Activated naive CD4-positive, alpha-beta T cell treated with anti-CD3 and anti-CD28 coated beads for 36 hours (primary cell): ENCODE data around the gene PERM1. TPM values are rescaled to one million over a fixed set of nuclear protein-coding genes. Genes with fewer than 3 reads are reported as not detected.
"Not testable (repeated sequence)": the region's sequence is repeated elsewhere in the genome, so short reads cannot be mapped to it uniquely, and the experiment has no call there.

Experiments
- CTCF ChIA-PET: fragments of 350-600 bp; sonication (Branson Sonifier 250); formaldehyde crosslinking; loops from one replicate; lab custom pipeline; 2021; ENCODE audit warnings: antibody characterized with exemption; lab: Charles Lee
- DNase-seq: peaks from one replicate; pipeline ENCODE4 v3.0.0-alpha.2; 2020
- H3K27ac Mint-ChIP-seq: one replicate; pipeline ENCODE4 v1.8.0; 2021; ENCODE audit warnings: mild to moderate bottlenecking, mixed read lengths
- H3K27me3 Mint-ChIP-seq: one replicate; pipeline ENCODE4 v1.8.0; 2021; ENCODE audit warnings: low read depth, mixed read lengths
- H3K36me3 Mint-ChIP-seq: one replicate; pipeline ENCODE4 v1.8.0; 2021; ENCODE audit warnings: low read depth, mixed read lengths
- H3K4me1 Mint-ChIP-seq: one replicate; pipeline ENCODE4 v1.8.0; 2021; ENCODE audit warnings: low read depth, mixed read lengths
- H3K4me3 Mint-ChIP-seq: one replicate; pipeline ENCODE4 v1.8.0; 2021; ENCODE audit warnings: mild to moderate bottlenecking, moderate library complexity, mixed read lengths
- H3K9me3 Mint-ChIP-seq: one replicate; pipeline ENCODE4 v1.8.0; 2021; ENCODE audit warnings: mixed read lengths
- intact Hi-C: fragments of 100-400 bp; cut with micrococcal nuclease; formaldehyde crosslinking; loops from one replicate; pipeline ENCODE4 v1.15.1; 2023
- total RNA-seq, 2 experiments: library from RNA; stranded (reverse); gene quantifications; one replicate each; pipeline ENCODE4 v1.2.3, GENCODE V29; 2021

Gene PERM1
- total RNA-seq, 2 experiments from 2014 or later, result not detected

DNA sequence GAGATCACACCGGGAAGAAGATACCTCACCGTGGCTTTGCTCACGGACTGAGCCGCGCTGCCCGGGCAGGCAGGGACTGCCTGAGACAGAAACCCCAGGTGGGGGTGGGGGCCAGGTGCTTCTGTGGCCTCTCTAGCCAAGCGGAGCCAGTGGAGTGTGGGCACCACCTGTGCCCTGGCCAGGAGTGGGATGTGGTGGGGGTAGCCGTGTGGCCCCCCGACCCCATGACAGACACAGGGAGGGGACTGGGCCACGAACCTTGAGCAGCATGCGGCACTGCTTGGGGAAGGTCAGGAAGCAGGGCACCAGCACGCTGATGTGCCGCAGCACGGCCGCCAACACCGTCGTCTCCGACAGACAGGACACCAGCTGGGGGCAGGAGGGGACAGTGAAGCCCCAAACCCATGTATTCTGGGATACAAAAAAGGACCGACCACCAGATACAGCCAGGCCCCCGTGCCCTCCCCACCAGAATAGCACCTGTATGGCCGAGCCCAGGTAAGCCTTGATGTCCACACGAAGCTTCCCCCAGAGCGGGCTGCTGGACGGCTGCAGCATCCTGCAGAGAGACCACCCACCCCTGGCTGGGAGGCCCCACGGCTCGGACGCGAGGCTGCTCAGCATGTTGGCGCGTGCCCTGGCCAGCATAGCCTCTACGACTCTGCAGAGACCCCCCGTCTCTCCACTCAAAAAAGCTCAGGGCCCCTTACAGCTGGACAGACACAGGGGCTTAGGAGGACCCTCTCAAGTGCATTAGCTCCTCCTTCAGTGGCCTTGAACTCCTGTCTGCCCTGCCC, 28.2 kb downstream of the PERM1 start:
- CTCF ChIA-PET, result interaction anchor here (0.6 kb wide), 1 partner anchor 10 kb away, joined by 3 read pairs; no protein-coding TSS in a partner anchor

DNA sequence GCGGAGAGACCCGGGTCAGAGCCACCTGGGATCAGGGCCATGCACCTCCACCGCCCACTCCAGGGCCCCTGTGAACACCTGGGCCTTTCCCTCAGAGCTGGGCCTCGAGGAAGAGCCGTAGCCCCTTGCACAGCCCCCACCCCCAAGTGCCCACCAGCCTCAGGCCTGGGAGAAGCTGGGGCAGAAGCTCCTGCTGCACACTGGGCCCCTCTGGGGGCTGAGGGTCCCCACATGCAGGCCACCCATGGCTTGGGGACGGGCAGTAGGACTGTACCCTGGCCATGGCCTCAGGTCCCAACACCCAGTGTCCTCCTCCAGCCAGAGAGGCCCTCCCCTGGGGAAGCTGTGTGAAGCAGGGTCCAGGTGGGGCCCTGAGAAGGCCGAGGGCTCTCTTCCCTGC, 29.3 kb downstream of the PERM1 start:
- H3K27me3 Mint-ChIP-seq, result no peaks in the 10 kb centered on the region
- no peaks in the 10 kb centered on the region for H3K9me3 Mint-ChIP-seq
- H3K4me3 Mint-ChIP-seq, result no peak overlapping the region
- intact Hi-C loops, result no loop called here
- CTCF ChIA-PET, result no interaction called here
- H3K36me3 Mint-ChIP-seq, result peaks cover 40% of the 10 kb centered on the region
- H3K4me1 Mint-ChIP-seq, result peaks cover 5% of the 10 kb centered on the region
- H3K27ac Mint-ChIP-seq, result no peak overlapping the region
- no peak for DNase-seq

More for the DNA sequence above, 28.2 kb downstream of the PERM1 start:
- intact Hi-C loops, result no loop called here
- Mint-ChIP-seq H3K9me3 (no peaks in the 10 kb centered on the region), H3K27ac (no peak overlapping the region), H3K4me1 (peaks cover 12% of the 10 kb centered on the region), H3K27me3 (no peaks in the 10 kb centered on the region), H3K4me3 (no peak overlapping the region), H3K36me3 (peaks cover 43% of the 10 kb centered on the region)
- no peak for DNase-seq

DNA sequence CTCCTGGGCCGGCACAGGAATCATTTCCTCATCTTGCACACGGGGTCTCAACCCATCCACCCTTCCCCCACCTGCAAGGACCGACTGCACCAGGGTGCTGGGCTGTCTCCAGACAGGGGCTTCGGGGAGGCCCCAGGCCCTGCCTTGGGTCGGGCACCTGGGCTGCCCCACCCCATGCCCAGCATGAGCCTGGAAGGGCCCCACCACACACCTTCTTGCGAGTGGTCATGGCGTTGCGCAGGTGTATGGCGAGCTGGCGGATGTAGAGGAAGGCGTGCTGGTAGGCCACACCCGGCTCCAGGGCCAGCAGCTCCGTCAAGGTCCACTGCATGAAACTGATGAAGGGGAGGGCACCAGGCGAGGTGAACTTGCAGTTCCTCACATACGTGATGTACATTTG, 29.7 kb downstream of the PERM1 start:
- no peak for DNase-seq
- Mint-ChIP-seq H3K4me3 (no peak overlapping the region), H3K27me3 (no peaks in the 10 kb centered on the region), H3K27ac (no peak overlapping the region), H3K4me1 (peaks cover under 1% of the 10 kb centered on the region), H3K36me3 (peaks cover 39% of the 10 kb centered on the region), H3K9me3 (no peaks in the 10 kb centered on the region)
- CTCF ChIA-PET, result no interaction called here
- intact Hi-C loops, result no loop called here

DNA sequence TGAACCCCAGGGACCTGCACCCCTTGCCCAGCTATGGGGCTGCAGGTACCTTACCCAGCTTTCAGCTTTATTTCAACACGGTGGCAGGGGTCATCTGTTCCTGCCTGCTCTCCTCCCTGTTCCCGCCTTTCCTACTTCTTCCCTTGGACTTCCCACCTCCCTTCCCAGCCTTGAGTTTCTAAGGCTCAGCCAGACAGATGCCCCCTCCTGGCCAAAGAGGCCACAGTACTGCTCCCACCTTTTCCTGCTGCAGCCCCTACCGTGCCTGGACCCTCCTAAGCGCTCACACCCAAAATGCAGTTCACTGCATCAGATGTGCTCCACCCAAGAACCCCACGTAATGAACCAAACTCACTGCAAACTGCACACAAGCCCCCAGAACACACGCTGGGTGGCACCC, 30.5 kb downstream of the PERM1 start:
- Mint-ChIP-seq H3K4me1 (no peaks in the 10 kb centered on the region), H3K27me3 (no peaks in the 10 kb centered on the region), H3K27ac (no peak overlapping the region), H3K36me3 (peaks cover 42% of the 10 kb centered on the region), H3K4me3 (no peak overlapping the region), H3K9me3 (no peaks in the 10 kb centered on the region)
- intact Hi-C loops, result no loop called here
- CTCF ChIA-PET, result no interaction called here
- DNase-seq, result no peak

DNA sequence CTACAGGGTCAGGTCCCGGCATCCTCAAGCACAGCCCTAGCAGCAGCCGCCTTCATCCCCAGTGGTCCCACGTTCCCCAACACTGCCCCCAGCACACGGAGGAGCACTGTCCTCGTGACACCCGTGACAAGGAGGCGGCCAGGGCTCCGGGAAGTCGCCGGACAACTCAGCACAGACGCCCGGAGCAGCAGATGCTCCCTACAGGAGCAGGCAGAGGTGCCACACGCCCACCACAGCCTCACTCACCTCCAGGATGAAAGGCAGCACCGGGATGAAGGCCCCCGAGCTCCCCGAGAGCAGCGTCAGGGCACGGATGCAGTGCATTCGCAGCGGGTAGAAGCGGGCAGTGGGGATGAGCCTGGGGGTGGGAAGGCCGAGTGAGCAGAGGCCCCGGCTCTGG, 31.0 kb downstream of the PERM1 start:
- intact Hi-C loops, result no loop called here
- Mint-ChIP-seq H3K4me1 (no peaks in the 10 kb centered on the region), H3K4me3 (no peak overlapping the region), H3K9me3 (no peaks in the 10 kb centered on the region), H3K36me3 (peaks cover 42% of the 10 kb centered on the region), H3K27me3 (no peaks in the 10 kb centered on the region), H3K27ac (no peak overlapping the region)
- no peak for DNase-seq
- CTCF ChIA-PET, result no interaction called here

DNA sequence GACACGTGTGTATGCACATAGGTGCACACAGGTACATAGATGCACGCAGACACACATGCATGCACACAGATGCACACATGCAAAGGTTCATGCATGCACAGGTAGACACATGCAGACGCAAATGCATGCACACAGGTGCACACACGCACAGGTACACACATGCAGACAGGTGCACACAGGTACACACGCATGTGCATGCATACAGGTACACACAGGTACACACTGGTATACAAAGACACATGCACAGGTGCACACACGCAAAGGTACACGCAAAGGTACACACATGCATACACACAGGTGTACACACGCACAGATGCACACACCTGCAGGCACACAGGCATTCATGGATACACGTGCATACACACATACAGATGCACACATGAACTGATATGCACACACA, 31.6 kb downstream of the PERM1 start:
- Mint-ChIP-seq H3K36me3 (peaks cover 44% of the 10 kb centered on the region), H3K27ac (no peak overlapping the region), H3K4me1 (no peaks in the 10 kb centered on the region), H3K4me3 (no peak overlapping the region), H3K27me3 (no peaks in the 10 kb centered on the region), H3K9me3 (no peaks in the 10 kb centered on the region)
- no peak for DNase-seq
- intact Hi-C loops, result no loop called here
- CTCF ChIA-PET, result no interaction called here

DNA sequence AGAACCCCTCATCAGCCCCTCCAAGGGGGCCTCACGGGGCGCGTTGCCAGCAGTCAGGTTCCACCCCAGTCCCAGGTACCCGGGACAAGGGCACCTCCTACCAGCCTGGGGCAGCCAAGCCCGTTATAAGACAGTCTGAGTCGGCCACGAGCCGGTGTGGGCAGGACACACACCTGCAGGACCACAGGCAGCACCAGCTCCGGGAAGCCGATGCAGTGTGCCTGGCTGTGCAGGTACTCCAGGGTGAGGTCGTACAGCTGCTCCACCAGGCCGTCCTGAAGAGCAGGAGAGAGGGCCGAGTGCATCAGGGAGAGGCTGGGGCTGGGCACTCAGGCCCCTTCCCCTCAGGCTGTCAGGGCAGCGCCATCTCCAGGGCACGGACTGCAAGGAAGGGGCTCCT, 33.9 kb downstream of the PERM1 start:
- Mint-ChIP-seq H3K36me3 (peaks cover 35% of the 10 kb centered on the region), H3K27ac (no peak overlapping the region), H3K27me3 (no peaks in the 10 kb centered on the region), H3K4me1 (no peaks in the 10 kb centered on the region), H3K4me3 (no peak overlapping the region), H3K9me3 (no peaks in the 10 kb centered on the region)
- no peak for DNase-seq
- CTCF ChIA-PET, result no interaction called here
- intact Hi-C loops, result no loop called here

DNA sequence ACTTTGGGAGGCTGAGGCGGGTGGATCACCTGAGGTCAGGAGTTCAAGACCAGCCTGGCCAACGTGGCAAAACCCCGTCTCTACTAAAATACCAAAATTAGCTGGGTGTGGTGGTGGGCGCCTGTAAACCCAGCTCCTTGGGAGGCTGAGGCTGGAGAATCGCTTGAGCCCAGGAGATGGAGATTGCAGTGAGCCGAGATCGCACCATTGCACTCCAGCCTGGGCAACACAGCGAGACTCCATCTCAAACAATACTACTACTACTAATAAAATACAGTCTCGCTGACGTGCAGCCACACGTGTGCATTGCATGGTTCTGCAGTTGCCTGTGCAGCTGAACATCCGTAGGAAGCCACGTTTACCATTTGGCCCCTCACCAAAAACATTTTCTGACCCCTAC, 35.1 kb downstream of the PERM1 start:
- H3K27me3 Mint-ChIP-seq, H3K27ac Mint-ChIP-seq, H3K4me3 Mint-ChIP-seq, intact Hi-C loops, H3K4me1 Mint-ChIP-seq, DNase-seq, H3K9me3 Mint-ChIP-seq: not testable (repeated sequence)
- CTCF ChIA-PET, result interaction anchor here (0.9 kb wide), 1 partner anchor 29 kb away, joined by 3 read pairs; no protein-coding TSS in a partner anchor
- peaks cover 35% of the 10 kb centered on the region for H3K36me3 Mint-ChIP-seq

DNA sequence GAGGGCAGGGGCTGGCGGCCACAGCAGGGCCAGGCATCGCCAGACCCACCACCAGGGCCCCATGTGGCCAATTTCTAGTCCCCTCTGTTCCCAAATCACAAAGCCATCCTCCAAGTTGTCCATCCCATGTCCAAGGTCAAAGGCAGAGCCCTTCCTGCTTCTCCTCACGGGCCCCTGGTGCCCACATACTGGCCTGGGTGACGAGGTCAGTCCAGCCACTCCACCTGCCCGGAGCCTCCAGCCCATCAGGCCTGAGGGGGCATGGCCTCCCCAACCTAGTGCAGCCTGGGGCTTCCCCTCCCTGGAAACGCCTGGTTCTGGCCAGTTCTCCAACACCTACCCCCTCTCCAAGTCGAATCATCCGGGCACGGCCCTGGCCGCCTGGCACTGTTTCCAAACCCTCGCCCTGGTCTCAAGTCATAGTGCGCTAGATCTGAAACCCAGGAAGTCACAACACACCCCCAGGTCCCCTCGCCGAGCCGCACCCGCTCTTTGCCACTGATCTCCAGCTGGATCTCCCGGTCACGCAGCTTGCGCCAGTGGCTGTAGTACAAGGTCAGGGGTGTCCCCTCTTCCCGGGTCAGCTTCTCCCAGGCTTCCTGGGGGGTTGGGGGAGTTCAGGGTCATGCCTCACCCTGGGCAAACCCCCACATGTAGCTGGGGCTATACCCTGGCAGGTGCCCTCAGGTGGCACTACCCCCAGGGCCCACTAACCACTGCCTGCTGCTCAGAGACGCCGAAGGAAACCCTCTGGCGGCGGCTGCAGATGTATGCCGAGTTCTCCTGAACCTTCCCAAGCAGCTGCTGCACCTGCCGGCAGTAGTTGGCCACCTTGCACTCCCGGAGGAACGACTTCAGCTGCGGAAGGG, 36.0 kb downstream of the PERM1 start:
- H3K9me3 Mint-ChIP-seq, result no peaks in the 10 kb centered on the region
- no peak overlapping the region for H3K4me3 Mint-ChIP-seq
- DNase-seq, result no peak
- peaks cover 28% of the 10 kb centered on the region for H3K36me3 Mint-ChIP-seq
- no peak overlapping the region for H3K27ac Mint-ChIP-seq
- peaks cover 4% of the 10 kb centered on the region for H3K27me3 Mint-ChIP-seq
- peaks cover 3% of the 10 kb centered on the region for H3K4me1 Mint-ChIP-seq
- CTCF ChIA-PET, result interaction anchor here (0.9 kb wide), 1 partner anchor 30 kb away, joined by 3 read pairs; no protein-coding TSS in a partner anchor
- intact Hi-C loops, result no loop called here

DNA sequence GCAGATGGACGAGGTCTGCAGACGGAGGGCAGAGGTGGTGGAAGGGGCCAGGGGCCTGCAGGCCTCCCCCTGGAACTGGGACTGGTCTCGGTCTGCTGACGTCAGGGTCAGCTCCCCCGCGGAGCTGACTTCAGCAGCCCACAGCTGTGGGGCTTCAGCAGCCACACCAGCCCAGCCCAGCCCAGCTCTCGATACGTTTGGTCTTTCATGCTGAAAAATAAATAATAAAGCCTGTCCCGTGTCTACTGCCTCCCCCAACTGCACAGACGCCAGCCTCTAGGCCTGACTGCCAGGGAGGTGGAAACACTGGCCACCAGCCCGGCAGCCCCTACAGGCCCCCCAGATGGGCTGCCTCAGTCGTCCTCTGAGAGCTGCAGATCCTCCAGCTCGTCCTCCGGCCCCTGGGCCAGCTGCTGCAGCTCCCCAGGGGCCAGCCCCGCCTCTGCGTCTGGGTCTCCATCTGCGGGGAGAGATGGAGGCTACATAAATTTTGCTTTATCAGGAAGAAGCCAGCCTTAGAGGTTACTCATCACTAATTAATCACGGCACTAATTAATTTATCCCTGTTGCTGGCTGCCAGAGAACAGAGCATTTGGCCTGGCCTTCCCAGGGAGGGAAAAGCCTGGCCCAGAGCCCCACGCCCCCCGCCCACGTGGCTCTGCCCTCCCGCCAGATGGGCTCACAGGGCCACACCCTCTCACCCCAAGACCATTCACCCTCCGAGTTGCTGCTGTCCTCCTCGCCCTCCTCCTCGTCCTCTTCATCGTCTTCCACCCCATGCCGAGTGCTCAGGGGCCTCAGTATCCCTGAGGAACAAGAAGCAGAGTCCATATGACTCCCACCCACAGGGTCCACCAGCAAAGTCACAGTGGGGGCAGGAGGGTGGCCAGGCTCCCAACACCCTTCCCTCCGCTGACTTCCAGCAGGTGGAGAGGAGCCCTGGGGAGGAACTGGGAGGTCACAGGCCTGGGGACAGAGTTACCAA, 37.3 kb downstream of the PERM1 start:
- H3K4me3 Mint-ChIP-seq, result no peak overlapping the region
- intact Hi-C loops, result no loop called here
- CTCF ChIA-PET, result no interaction called here

DNA sequence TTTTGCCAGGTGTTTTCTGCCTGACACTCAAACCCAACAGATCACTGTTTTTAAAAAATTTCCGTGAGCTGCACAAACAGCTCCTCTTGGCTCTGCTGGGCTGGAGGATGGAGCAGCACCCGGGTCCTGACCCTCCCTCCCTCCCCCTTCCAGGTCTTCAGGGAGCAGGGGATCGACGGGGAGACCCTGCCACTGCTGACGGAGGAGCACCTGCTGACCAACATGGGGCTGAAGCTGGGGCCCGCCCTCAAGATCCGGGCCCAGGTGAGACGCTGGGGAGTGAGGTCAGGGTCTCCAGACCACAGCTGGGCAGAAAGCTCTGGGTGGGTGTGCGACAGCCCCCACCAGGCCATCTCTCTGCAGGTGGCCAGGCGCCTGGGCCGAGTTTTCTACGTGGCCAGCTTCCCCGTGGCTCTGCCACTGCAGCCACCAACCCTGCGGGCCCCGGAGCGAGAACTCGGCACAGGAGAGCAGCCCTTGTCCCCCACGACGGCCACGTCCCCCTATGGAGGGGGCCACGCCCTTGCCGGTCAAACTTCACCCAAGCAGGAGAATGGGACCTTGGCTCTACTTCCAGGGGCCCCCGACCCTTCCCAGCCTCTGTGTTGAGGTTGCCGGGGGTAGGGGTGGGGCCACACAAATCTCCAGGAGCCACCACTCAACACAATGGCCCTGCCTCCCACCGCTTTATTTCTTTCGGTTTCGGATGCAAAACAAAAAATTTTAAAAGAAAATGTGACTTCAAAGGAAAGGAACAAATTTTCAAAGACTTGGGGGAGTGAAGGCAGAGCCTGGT, 38.1 kb downstream of the PERM1 start:
- Mint-ChIP-seq H3K27me3 (peaks cover 15% of the 10 kb centered on the region), H3K4me1 (peaks cover 7% of the 10 kb centered on the region), H3K27ac (no peak overlapping the region), H3K9me3 (no peaks in the 10 kb centered on the region), H3K4me3 (no peak overlapping the region), H3K36me3 (peaks cover 18% of the 10 kb centered on the region)
- intact Hi-C loops, result no loop called here
- CTCF ChIA-PET, result interaction anchor here (0.6 kb wide), 1 partner anchor 10 kb away, joined by 3 read pairs; no protein-coding TSS in a partner anchor
- DNase-seq, result no peak

More for the DNA sequence above, 37.3 kb downstream of the PERM1 start:
- no peak for DNase-seq
- peaks cover 8% of the 10 kb centered on the region for H3K27me3 Mint-ChIP-seq
- no peak overlapping the region for H3K27ac Mint-ChIP-seq
- H3K36me3 Mint-ChIP-seq, result peaks cover 18% of the 10 kb centered on the region
- H3K4me1 Mint-ChIP-seq, result peaks cover 7% of the 10 kb centered on the region
- no peaks in the 10 kb centered on the region for H3K9me3 Mint-ChIP-seq
